ENCODE data around the gene SBNO1.

The SBNO1 gene

DNA sequence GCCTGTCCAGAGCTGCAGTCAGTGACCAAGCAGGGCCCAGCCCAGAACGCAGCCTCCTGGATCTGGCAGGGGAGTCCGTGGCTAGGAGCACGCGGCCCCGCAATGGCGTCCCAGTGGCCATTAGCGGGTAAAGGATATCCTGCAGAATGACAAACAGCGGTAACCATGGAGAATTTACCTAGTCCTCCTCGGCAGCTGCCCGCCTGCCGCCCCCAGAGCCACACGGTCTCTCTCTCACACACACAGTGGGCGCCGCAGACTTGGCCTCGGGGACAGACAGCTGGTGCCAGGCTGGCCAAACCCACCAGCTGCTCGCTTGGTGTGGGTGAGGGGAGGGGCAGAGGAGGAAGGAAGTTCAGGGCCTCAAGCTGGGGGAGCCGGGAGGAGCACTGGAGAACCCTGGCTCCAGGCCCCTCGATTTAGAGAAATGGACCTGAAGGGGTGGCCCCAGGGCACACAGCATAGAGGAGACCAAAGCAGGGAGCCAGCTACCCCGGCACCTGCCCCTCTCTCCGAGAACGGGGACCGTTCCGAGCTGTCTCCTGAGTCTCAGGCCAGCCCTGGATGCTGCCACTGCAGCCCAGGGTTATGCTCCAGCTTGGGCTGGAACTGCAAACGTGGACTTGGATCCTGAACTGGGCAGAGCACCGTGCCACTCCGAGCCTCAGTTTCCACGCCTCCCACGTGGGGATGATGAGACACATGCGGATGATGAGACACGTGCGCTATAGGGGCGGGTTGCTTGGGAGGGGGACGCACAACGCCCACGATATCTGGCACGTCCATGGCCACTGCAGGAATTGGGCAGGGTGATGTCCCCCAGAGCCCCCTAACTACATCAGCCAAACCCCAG lies 96.4 kb downstream of the SBNO1 start:
- Histone ChIP-seq H3K27me3 (ENCODE audit: insufficient read depth, low read length) (no peaks in the 10 kb centered on the region), H3K4me1 (ENCODE audit: insufficient read depth, low read length) (peaks cover 21% of the 10 kb centered on the region; the same call in 1 of the 2 replicates), H3K36me3 (ENCODE audit: insufficient read depth, low read length) (peaks cover 46% of the 10 kb centered on the region), H3K27ac (ENCODE audit: low read depth, low read length) (peak overlapping the region; percentile 94), H3K9ac (ENCODE audit: low read depth, low read length) (peak overlapping the region; percentile 97; the same call in 1 of the 2 replicates), H3K9me3 (ENCODE audit: insufficient read depth, low read depth, low read length) (no peaks in the 10 kb centered on the region), H3K4me3 (ENCODE audit: low read length) (no peak overlapping the region)
- WGBS: 92% methylated on average over 36 of the region's 36 CpGs

DNA sequence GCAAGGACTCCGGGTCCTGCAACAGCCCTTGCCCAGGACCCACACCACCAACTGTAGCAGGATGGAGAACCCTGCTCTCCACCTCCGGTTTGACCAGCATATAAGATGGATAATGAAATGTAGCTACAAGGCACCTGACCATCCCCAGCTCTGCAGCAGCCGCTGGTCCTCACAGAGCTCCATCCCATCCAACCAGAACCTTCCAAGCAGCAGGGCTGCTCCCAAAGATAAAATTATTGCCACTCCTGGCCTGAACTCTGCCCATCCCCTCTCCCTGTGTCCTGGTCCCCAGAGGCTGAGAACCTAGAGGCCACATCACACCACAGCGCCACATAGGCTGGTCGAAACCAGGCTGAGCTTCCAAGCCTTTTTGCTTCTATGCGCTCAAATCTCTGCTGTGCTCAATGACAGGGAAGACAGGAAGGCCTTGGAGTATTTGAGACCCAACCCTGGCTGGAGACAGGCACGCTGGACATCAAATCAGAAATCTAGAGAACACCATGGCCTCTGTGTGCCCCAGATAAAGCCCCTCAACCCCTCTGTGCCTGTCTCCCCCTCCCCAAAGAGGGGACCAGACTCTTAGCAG lies 97.2 kb downstream of the SBNO1 start:
- 88% methylated on average over 6 of the region's 7 CpGs for WGBS
- H3K27me3 ChIP-seq (ENCODE audit: insufficient read depth, low read length): no peaks in the 10 kb centered on the region
- H3K9me3 ChIP-seq (ENCODE audit: insufficient read depth, low read depth, low read length): no peaks in the 10 kb centered on the region
- H3K4me3 ChIP-seq (ENCODE audit: low read length): no peak overlapping the region
- H3K36me3 ChIP-seq (ENCODE audit: insufficient read depth, low read length): peaks cover 52% of the 10 kb centered on the region
- H3K9ac ChIP-seq (ENCODE audit: low read depth, low read length): no peak overlapping the region
- H3K27ac ChIP-seq (ENCODE audit: low read depth, low read length): peak overlapping the region; percentile 20; the same call in 1 of the 2 replicates
- H3K4me1 ChIP-seq (ENCODE audit: insufficient read depth, low read length): peaks cover 14% of the 10 kb centered on the region; the same call in 1 of the 2 replicates

DNA sequence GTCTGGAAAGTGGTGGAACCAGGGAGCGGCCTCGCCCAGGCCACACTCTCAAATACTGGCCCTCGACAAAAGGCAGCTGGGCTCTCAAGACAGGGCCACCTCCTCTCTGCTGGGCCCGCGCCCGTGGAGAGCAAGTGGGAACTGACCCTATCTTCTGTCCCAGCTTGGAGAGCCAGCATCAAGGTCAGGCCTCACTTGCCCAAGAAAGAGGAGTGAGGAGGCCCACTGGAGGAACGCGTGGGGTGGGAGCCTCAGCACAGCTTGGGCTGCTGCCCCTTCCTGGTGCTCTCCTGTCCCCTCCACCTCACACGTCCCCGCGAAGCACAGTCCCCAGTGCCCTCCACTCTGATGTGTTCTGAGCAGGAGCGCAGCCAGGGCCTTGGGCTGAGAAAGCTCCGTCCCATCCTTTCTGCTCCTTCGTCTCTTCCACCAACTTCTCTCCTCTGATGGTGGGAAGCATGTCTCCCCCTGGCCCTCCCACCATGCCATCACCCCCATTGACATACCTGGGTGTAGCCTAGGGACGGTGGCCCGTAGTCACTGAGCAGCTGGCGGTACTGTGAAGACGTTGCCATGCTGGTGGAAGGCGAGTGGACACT lies 97.9 kb downstream of the SBNO1 start:
- no peaks in the 10 kb centered on the region for H3K9me3 ChIP-seq (ENCODE audit: insufficient read depth, low read depth, low read length)
- no peak overlapping the region for H3K4me3 ChIP-seq (ENCODE audit: low read length)
- H3K27ac ChIP-seq (ENCODE audit: low read depth, low read length): no peak overlapping the region
- peaks cover 58% of the 10 kb centered on the region for H3K36me3 ChIP-seq (ENCODE audit: insufficient read depth, low read length)
- H3K9ac ChIP-seq (ENCODE audit: low read depth, low read length): no peak overlapping the region
- 95% methylated on average over 19 of the region's 19 CpGs for WGBS
- H3K27me3 ChIP-seq (ENCODE audit: insufficient read depth, low read length): no peaks in the 10 kb centered on the region
- peaks cover 13% of the 10 kb centered on the region; the same call in 1 of the 2 replicates for H3K4me1 ChIP-seq (ENCODE audit: insufficient read depth, low read length)

- Histone ChIP-seq H3K36me3 (ENCODE audit: insufficient read depth, low read length) (peaks cover 65% of the 10 kb centered on the region), H3K27me3 (ENCODE audit: insufficient read depth, low read length) (no peaks in the 10 kb centered on the region), H3K4me1 (ENCODE audit: insufficient read depth, low read length) (peaks cover 13% of the 10 kb centered on the region; the same call in 1 of the 2 replicates), H3K9me3 (ENCODE audit: insufficient read depth, low read depth, low read length) (peaks cover 1% of the 10 kb centered on the region; the same call in 1 of the 2 replicates), H3K27ac (ENCODE audit: low read depth, low read length) (no peak overlapping the region), H3K9ac (ENCODE audit: low read depth, low read length) (no peak overlapping the region), H3K4me3 (ENCODE audit: low read length) (no peak overlapping the region)
- WGBS: 94% methylated on average over 35 of the region's 35 CpGs
Measured at GRCh38 chr12:123265851-123266678, 98.6 kb downstream of the SBNO1 start.

DNA sequence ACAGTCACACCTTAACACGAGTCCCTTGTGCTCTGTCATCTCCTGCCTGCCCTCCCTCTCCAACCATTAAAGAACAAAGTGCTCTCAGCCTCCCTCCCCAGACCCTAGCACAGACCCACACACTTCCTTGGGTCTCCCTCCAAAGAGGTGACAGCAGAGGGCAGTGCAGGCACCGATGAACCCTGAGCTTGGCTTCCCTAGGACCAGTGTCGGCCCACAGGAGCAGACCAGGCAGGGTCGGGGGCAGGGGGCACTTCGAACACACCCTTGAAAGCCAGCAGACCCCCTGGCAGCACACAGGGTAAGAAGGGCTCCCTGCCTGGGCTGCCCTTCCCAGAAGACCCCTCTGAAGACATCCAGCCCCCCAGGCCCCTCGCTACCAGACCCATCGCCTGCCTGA lies 100.0 kb downstream of the SBNO1 start:
- H3K27ac ChIP-seq (ENCODE audit: low read depth, low read length): 0 out of 2 replicates have a peak overlapping the region, but pooled peaks have one; percentile 6
- H3K9me3 ChIP-seq (ENCODE audit: insufficient read depth, low read depth, low read length): peaks cover 5% of the 10 kb centered on the region; the same call in 1 of the 2 replicates
- no peaks in the 10 kb centered on the region for H3K27me3 ChIP-seq (ENCODE audit: insufficient read depth, low read length)
- H3K4me1 ChIP-seq (ENCODE audit: insufficient read depth, low read length): peaks cover 13% of the 10 kb centered on the region; the same call in 1 of the 2 replicates
- WGBS: 79% methylated on average over 7 of the region's 7 CpGs
- H3K9ac ChIP-seq (ENCODE audit: low read depth, low read length): no peak overlapping the region
- no peak overlapping the region for H3K4me3 ChIP-seq (ENCODE audit: low read length)
- peaks cover 80% of the 10 kb centered on the region for H3K36me3 ChIP-seq (ENCODE audit: insufficient read depth, low read length)

DNA sequence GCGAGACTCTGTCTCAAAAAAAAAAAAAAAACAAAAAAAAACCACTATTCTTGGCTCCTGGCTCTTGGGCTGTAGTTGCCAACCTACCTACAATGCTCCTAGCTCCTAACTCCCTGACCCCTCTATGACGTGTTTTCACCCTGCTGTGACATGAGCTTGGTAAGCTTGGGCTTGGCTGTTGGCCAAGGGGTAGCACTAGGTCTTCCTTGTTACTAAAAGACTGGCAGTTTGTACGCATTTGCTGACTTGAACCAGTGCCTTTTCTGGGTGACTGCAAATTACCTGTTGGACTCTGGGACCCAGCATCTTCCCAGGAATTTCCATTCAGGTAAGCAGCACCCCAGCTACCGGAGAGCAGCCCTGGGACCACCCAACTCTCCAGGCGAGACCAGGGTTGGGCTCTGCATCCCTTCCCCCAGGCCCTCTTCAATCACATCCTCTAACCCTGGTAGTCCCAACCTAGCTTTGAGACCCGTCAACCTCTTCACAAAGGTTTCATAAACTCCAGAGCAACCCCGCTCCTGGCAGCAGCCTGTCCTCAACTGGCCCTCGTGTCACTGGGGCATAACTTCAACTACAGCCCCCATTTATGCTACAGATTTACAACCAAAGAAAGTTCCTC lies 101.3 kb downstream of the SBNO1 start:
- Histone ChIP-seq H3K27ac (ENCODE audit: low read depth, low read length) (no peak overlapping the region), H3K4me3 (ENCODE audit: low read length) (no peak overlapping the region), H3K27me3 (ENCODE audit: insufficient read depth, low read length) (no peaks in the 10 kb centered on the region), H3K9me3 (ENCODE audit: insufficient read depth, low read depth, low read length) (peaks cover 5% of the 10 kb centered on the region; the same call in 1 of the 2 replicates), H3K4me1 (ENCODE audit: insufficient read depth, low read length) (peaks cover 2% of the 10 kb centered on the region; the same call in 1 of the 2 replicates), H3K36me3 (ENCODE audit: insufficient read depth, low read length) (peaks cover 87% of the 10 kb centered on the region), H3K9ac (ENCODE audit: low read depth, low read length) (no peak overlapping the region)
- WGBS: 95% methylated on average over 8 of the region's 8 CpGs

DNA sequence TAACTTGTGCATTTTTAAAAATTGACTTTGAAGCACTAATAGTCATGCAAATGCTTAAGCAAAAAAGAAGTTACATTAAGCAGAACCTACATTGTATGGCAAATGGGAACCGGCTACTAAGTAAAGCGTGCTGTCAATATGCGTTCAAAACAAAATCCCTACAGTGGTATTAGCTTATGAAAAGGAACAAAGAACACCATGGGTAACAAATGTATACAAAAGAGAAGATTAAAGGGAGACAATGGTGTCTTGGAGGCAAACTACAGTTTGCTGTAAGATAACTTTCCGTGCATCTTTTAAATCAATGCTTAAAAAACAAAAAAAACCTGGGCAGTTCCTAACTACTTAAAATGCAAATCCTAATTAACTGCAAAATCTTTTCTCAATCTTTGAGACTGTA lies 103.5 kb downstream of the SBNO1 start:
- Histone ChIP-seq H3K9ac (ENCODE audit: low read depth, low read length) (no peak overlapping the region), H3K27ac (ENCODE audit: low read depth, low read length) (peak overlapping the region; percentile 69; the same call in 1 of the 2 replicates), H3K4me1 (ENCODE audit: insufficient read depth, low read length) (no peaks in the 10 kb centered on the region), H3K27me3 (ENCODE audit: insufficient read depth, low read length) (no peaks in the 10 kb centered on the region), H3K4me3 (ENCODE audit: low read length) (no peak overlapping the region), H3K36me3 (ENCODE audit: insufficient read depth, low read length) (peaks cover 90% of the 10 kb centered on the region), H3K9me3 (ENCODE audit: insufficient read depth, low read depth, low read length) (peaks cover 5% of the 10 kb centered on the region; the same call in 1 of the 2 replicates)
- 79% methylated on average over 4 of the region's 4 CpGs for WGBS

DNA sequence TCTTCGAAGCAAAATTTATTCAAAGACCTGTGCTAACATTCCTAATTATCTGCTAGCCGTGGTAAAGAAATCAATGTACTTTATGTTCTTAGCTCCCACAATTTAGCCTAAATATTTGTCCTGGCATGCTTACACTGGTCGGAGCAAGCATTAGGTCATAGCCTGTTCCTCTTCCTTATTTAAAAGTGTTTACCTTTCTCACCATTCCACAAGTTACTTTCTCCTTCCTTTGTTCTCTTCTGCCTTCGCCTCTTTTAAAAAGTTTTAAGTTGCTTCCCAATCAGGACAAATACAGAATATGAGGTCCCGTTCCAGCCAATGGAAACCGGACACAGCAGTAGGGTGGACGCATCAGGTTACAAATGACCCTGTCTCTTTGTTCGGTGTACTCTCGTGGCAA lies 104.6 kb downstream of the SBNO1 start:
- H3K27ac ChIP-seq (ENCODE audit: low read depth, low read length): no peak overlapping the region
- H3K4me1 ChIP-seq (ENCODE audit: insufficient read depth, low read length): no peaks in the 10 kb centered on the region
- 85% methylated on average over 9 of the region's 9 CpGs for WGBS
- no peak overlapping the region for H3K9ac ChIP-seq (ENCODE audit: low read depth, low read length)
- H3K9me3 ChIP-seq (ENCODE audit: insufficient read depth, low read depth, low read length): peaks cover 5% of the 10 kb centered on the region; the same call in 1 of the 2 replicates
- peaks cover 88% of the 10 kb centered on the region for H3K36me3 ChIP-seq (ENCODE audit: insufficient read depth, low read length)
- no peak overlapping the region for H3K4me3 ChIP-seq (ENCODE audit: low read length)
- H3K27me3 ChIP-seq (ENCODE audit: insufficient read depth, low read length): no peaks in the 10 kb centered on the region

DNA sequence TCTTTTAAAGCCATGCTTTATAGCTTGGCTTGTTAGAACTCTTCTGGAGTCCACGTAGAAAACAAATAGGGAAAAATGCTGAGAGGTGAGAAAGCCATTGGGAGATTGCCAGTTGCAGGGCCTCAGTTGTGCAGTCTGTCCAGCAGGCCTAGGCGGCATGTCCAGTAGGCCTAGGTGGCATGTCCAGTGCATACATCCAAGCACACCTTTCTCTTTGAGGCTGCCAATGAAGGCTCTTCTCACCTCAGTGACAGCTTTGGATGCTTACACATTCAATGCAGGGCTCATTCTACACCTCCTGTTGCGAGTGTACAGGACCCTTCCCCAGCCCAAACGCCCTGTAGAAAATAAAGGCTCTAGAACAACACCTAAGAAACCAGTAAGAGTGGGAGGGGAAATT lies 106.1 kb downstream of the SBNO1 start:
- WGBS: 67% methylated on average over 3 of the region's 4 CpGs
- Histone ChIP-seq H3K27me3 (ENCODE audit: insufficient read depth, low read length) (no peaks in the 10 kb centered on the region), H3K4me1 (ENCODE audit: insufficient read depth, low read length) (no peaks in the 10 kb centered on the region), H3K9me3 (ENCODE audit: insufficient read depth, low read depth, low read length) (peaks cover 5% of the 10 kb centered on the region; the same call in 1 of the 2 replicates), H3K27ac (ENCODE audit: low read depth, low read length) (no peak overlapping the region), H3K9ac (ENCODE audit: low read depth, low read length) (no peak overlapping the region), H3K4me3 (ENCODE audit: low read length) (no peak overlapping the region), H3K36me3 (ENCODE audit: insufficient read depth, low read length) (peaks cover 92% of the 10 kb centered on the region)

- WGBS: 94% methylated on average over 5 of the region's 5 CpGs
- H3K4me1 ChIP-seq (ENCODE audit: insufficient read depth, low read length): 0 out of 2 replicates have a peak, but pooled peaks cover 5% of the 10 kb centered on the region
- no peak overlapping the region for H3K9ac ChIP-seq (ENCODE audit: low read depth, low read length)
- no peak overlapping the region for H3K4me3 ChIP-seq (ENCODE audit: low read length)
- no peaks in the 10 kb centered on the region for H3K27me3 ChIP-seq (ENCODE audit: insufficient read depth, low read length)
- H3K36me3 ChIP-seq (ENCODE audit: insufficient read depth, low read length): peaks cover 62% of the 10 kb centered on the region
- H3K27ac ChIP-seq (ENCODE audit: low read depth, low read length): no peak overlapping the region
- H3K9me3 ChIP-seq (ENCODE audit: insufficient read depth, low read depth, low read length): no peaks in the 10 kb centered on the region
Measured at GRCh38 chr12:123254853-123255446, 109.7 kb downstream of the SBNO1 start.

All from HUES64 (cell line).